HG03442 (cell line): Measurements from ENCODE around the gene TET2.
A peak's percentile ranks its signal among the peaks of the same experiment; 100 is the strongest.

Experiments
- ATAC-seq: cut with Tn5 transposase; IDR thresholded peaks from one replicate; pipeline ENCODE4 v1.9.1; 2021; ENCODE audit warnings: mild to moderate bottlenecking, moderate library complexity; ENCODE audit not compliant: unreplicated experiment

Gene TET2

GRCh38 chr4:105181259-105181658 is 34.6 kb downstream of the TET2 start:
- ATAC-seq = no peak

- ATAC-seq = no peak
Observed at GRCh38 chr4:105182211-105182610, 35.5 kb downstream of the TET2 start.

GRCh38 chr4:105184316-105184980 is 37.8 kb downstream of the TET2 start:
- no peak for ATAC-seq

DNA sequence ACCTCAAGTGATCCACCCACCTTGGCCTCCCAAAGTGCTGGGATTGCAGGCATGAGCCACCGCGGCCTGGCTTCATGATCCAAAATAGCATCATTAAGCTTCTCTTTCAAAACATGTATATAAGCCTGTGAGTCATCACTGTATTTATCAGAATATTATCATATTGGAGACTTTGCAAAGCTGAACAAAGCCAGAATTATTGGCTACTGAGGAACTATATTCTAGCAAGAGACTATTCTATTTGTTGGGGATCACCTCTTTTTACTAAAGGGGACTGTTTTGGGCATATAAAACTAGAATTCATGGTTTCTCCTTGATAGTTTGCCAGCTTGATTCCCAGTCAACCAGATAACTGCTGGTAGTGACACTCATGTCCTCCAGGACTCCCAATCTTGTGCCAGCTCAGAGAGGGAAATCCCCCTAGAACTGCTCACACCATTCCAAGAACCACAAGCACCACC is 40.1 kb downstream of the TET2 start:
- ATAC-seq = no peak

DNA sequence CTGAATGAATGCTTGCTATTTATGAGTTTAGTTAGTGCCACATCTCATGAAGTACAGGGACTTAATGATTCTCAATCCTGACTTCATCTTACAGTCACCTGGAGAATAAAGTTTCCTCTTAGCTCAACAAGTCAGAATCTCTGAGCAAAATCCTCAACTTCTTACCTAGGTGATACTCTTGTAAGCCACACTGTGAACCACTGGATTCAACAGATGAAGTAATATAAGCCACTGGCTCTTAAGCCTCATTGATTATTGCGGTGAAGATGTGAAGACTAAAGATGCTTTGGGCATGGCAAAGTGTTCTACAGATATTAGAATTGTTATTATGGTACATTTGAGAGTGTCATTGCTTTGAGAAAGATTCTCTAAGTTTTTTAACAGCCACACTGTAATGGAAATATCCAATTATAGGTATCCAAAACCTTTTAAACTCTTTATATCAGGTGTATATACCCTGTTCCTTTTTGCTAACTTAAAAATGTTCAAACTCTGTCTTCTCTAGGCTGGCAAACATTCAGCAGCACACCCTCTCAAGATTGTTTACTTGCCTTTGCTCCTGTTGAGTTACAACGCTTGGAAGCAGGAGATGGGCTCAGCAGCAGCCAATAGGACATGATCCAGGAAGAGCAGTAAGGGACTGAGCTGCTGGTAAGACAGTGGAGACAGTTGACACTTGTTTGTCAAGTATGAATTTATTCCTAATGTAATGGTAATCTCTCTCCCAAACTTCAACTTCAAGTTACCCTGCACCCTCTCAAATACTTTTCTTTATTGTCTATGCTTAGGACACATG is 43.4 kb downstream of the TET2 start:
- ATAC-seq = no peak

GRCh38 chr4:105191621-105192210 is 45.0 kb downstream of the TET2 start:
- ATAC-seq = peak; percentile 62

- no peak for ATAC-seq
Observed at GRCh38 chr4:105192474-105192873, 45.8 kb downstream of the TET2 start.

- no peak for ATAC-seq
Observed at GRCh38 chr4:105192910-105193309, 46.2 kb downstream of the TET2 start.

DNA sequence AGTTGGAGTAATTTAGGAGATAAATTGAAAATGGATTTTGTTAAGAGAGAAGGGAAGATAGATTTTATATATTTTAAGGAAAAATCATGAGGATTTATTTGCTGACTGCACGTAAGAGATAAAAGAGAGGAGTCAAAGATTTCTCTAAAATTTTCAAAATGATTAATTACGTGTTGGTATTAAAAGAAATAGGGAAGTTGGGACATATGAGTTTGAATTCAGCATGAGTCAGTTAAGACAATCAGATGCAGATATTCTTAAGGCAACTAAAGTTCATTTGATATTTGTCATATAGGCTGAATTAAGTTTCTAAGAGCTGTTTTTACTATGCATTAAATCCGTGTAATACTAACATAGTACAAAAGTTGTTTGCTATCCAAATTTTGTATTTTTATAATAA is 46.9 kb downstream of the TET2 start:
- ATAC-seq = no peak

GRCh38 chr4:105194328-105195231 is 47.9 kb downstream of the TET2 start:
- ATAC-seq = peak; percentile 89

DNA sequence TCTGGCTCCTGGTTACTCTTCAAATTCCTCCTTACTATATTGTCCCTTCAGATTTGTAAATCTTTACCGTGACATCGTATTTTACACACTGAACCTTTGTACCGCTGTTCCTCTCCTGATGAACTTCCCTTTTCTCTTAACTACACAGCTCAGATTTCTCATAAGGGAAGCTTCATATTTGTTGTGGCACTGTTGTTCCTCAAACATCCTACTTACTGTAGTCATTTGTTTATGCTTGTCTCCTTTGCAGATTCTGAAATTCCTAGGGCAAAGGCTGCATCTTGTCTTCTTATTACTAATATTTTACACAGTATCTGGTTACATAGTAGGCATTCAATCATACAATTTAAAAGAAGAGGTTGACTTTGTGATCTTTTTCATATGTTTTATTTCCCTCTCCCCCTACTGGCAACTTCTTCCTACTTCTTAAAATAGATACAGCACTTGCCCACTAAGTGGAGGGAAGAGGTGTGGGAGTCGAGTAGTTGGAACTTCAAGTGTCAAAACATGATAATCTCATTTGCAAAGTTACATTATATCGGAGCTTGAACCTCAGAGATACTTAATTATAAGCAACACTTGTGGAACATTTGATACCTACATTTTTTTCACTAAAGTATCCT is 50.0 kb downstream of the TET2 start:
- no peak for ATAC-seq

GRCh38 chr4:105197777-105198176 is 51.1 kb downstream of the TET2 start:
- no peak for ATAC-seq

DNA sequence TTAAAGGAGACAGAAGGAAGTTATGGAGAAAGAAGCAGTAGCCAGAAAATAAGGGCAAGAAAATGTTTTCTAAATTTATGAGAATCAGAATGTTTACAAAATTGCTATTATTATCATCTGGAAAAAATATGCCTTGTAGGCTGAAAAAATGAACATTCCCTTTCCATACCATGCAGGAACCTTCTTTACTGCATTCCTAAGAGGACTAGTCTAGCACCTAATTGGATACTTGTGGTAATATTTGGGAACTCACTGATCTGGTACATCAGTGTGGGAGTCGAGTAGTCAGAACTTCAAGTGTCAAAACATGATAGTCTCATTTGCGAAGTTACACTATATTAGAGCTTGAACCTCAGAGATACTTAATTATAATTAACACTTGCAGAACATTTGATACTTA is 51.9 kb downstream of the TET2 start:
- no peak for ATAC-seq

- ATAC-seq = no peak
Observed at GRCh38 chr4:105206214-105206613, 59.5 kb downstream of the TET2 start.

GRCh38 chr4:105207386-105207785 is 60.7 kb downstream of the TET2 start:
- no peak for ATAC-seq

DNA sequence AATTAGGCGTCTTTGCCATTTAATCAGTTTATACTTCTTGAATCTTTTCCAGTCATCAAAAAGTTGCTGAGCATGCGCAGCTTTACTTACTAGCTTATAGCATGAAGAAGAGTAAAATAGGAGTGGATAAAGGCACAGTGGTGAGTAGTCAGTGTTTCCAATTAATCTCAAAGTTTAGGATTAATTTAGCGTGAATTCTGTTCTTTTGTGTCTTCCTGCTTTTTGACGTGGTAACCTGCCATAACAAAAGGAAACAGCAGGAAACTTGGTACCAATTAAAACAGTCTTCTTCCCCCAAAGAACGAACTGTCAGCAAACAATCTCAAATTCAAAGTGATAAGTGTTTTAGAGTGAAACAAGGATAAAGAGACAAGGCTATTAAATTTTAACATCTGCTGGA is 61.9 kb downstream of the TET2 start:
- no peak for ATAC-seq

- peak; percentile 55 for ATAC-seq
Observed at GRCh38 chr4:105210916-105211315, 64.2 kb downstream of the TET2 start.

GRCh38 chr4:105215609-105216313 is 69.1 kb downstream of the TET2 start:
- ATAC-seq = peak; percentile 78

DNA sequence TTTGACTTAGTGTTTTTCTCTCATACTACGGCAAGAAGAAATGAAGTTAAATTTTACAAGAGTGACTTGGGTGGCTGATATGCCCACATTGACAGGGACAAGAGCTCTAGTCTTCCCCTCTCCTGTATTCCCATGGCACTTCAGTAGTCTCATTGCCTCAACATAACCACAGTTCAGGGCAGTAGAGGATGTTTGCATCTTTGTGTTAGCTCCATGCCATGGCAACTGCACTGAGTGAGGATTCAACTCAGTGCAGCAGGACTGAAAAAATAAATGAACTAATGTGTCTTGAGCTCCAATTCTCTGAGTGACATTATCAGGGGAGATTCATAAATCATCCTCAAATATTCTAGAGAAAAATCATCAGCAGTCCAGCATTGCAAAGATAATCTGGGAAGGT is 78.8 kb downstream of the TET2 start:
- ATAC-seq = no peak

DNA sequence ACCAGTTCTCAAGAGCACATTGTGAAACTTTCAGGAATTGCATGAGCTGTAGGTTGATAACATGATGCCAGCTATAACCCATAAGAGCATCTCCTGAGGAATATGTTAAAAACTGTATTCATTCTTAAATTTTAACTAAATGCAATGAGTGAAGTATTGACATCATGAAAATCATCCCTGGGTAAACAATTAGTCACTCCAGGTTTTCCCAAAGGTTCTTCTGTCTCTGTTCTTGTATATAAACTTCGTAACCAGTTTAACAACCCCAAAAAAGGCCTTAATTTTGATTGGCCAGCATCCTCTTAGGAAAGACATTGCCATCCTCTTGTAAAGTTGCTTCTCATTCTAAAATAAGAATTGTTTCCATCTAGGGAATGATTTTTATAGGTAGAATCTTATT is 80.4 kb downstream of the TET2 start:
- no peak for ATAC-seq
